Stimulated activated CD8-positive, alpha-beta memory T cell treated with anti-CD3 and anti-CD28 coated beads, Interleukin-7, amount 100 ng/mL, for 24 hours (primary cell): ENCODE measurements around the gene BRD4.
"Not testable (repeated sequence)": the region's sequence is repeated elsewhere in the genome, so short reads cannot be mapped to it uniquely, and the experiment has no call there.

Source experiments
- DNase-seq: peaks from one replicate; pipeline ENCODE4 v3.0.0-alpha.2; 2020; ENCODE audit warnings: low read depth

The BRD4 gene

GRCh38 chr19:15332311-15332996 is at the start of gene BRD4:
TSS of gene BRD4 (minus strand) at chr19:15332539. CDS start at chr19:15273099, 59,440 bp downstream.
- peak; percentile 45 for DNase-seq

DNA sequence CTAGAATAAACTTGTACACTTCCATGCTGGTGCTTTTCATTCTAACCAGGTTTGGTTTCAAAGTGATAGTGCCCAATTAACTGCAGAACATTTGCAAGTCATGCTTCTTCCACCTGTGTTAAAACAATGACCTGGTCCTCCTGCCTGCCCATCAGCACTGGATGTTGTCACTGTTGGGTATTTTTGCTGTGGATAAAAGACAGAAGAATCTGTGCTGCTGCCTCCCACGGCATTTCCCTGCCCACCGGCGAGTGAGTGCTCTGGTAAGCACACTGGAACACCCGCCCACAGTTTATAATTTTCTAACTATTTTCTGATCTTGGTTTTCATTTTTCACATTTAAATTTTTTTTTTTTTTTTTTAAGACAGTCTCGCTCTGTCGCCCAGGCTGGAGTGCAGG is 49.5 kb upstream of the BRD4 start:
- DNase-seq = no peak

GRCh38 chr19:15381429-15381828 is 49.1 kb upstream of the BRD4 start:
- no peak for DNase-seq

GRCh38 chr19:15379999-15380647 is 47.8 kb upstream of the BRD4 start:
- no peak for DNase-seq

DNA sequence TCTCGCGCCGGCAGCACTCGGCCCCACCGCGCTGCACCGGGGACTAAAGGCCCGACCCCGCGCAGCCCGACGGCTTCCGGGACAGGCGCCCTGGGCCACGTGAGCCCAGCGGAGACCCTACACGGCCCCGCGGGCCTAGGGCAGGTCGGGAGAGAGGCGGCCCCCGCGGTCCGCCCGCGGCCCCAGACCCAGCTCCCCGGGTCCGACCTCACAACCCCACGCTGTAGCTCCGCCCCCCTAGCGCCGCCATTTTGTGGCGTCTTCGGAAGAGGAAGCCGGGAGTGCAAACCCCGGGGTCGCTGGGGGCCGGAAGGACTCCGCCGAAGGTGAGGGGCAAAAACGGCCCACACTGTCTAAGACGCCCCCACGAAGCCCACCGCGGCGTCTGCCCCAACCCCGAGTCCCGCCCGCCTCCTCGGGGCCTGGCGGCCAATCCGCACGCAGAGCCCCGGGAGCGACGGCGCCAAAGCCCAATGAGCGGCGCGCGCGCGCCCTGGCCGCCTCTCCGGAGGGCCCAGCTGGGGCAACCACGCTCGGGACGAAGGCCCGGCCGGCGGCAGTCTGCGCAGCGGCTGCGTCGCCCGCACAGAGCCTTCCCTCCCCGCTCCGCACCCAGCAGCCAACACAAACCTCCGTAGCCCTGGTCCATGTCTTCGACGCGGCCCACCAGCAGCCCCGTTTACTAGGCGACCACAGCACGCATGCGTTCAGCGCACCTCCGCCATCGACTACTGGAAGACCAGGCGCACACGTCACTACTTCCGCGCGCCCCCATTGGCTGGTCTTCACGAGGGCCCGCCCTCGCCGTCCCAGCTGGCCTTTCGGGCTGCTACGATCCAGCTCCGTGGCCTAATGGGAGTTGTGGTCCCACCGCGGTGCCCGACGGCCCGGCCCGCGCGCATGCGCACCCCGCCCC is 47.0 kb upstream of the BRD4 start, which contains the start of gene AKAP8:
AKAP8 (minus strand) TSS at position 705 of the 916 bp plus-strand sequence; CDS start at position 649, 56 bp downstream.
- peak; percentile 93 for DNase-seq

GRCh38 chr19:15378534-15379082 is 46.3 kb upstream of the BRD4 start:
- DNase-seq = peak; percentile 9

- DNase-seq = no peak
These were observed 42.6 kb upstream of the BRD4 start for GRCh38 chr19:15374796-15375440.

DNA sequence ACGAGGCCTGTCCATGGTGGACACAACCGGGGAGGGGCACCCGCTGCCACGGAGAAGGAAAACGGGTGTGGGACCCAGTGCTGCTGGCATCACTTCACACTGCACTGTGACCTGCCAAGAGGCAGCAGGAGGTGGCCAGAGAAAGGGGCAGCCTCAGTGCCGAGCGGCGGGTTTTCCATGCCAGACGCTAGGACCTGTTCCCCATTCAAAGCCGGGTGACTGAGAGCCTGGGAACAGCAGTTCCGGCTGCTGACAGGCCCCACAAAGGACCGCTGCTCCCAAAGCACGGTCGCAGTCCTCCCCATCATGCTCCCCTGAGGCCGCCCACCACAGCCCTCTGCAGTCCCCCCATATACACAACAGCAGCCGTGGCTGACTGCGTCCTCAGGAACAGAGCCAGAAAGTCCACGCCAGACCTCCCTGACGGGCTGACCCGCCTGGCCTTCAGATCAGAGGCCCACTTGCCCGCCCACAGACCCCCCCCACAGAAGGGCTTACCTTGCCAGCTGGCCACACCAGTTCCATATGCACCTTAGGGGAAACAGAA is 41.8 kb upstream of the BRD4 start:
- no peak for DNase-seq

- no peak for DNase-seq
These were observed 41.3 kb upstream of the BRD4 start for GRCh38 chr19:15373644-15374043.

- no peak for DNase-seq
These were observed 40.6 kb upstream of the BRD4 start for GRCh38 chr19:15372891-15373301.

DNA sequence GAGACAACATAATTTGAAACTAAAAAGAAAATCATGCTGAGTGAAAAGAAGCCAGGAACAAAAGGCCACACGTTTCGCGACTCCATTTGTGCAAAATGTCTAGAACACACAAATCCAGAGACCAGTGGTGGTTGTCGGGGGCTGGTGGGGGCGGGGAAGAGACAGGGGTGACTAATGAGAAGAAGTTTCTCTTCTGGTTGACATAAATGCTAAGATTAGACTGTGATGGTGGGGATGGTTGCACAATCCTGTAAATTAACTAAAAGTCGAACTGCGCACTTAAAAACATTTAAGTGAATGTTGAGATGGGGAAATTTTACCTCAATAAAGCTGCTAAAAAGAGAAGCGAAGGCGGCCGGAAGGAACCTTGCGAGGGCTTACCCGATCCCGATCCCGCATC is 40.1 kb upstream of the BRD4 start:
- no peak for DNase-seq

DNA sequence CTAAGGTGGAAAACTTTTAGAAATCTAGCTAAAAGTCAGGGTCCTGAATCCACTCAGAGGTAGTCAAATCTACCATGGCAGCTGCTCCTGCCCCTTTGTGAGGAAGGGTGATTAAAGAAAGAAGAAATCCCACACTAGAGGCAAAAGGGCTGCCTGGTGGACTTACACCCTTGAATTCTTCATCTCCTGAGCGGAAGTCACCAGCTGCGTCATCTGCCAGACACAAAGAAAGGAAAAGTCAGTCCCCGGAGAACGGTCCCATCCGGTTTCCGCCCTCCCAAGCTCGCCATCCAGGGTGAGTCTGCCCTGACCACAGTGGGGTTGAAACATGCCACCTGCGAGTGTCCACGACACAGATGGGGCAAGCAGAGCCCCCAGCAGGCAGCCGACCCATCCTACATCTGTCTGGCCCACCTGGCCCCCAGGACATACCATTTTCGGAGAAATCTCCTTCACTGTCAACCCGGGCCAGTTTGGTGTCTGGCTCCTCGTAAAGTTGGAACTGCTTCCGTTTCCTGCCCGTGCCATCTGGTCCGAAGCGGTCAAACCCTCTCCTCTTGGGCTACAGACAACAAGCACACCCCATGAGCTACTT is 39.5 kb upstream of the BRD4 start:
- DNase-seq = no peak

DNA sequence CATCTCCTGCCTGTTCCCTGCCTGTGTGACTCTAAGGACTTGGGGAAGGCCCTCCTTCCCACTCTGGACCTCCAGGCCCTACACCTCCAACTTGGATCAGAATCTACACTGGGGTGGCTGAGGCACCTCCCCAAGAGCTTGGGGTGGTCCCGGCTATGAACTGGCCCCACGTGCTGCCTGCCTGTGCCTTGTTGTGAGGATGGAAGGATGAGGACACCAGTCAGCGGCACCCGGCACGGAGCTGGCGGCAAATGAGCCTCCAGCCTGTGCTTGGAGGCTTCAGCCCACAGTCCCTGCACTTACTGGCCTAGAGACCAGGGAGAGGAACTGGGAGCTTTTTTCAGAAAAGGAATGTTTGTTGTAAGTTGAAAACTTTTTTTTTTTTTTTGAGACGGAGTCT is 38.8 kb upstream of the BRD4 start:
- DNase-seq = no peak

- DNase-seq = no peak
These were observed 37.2 kb upstream of the BRD4 start for GRCh38 chr19:15369594-15369891.

DNA sequence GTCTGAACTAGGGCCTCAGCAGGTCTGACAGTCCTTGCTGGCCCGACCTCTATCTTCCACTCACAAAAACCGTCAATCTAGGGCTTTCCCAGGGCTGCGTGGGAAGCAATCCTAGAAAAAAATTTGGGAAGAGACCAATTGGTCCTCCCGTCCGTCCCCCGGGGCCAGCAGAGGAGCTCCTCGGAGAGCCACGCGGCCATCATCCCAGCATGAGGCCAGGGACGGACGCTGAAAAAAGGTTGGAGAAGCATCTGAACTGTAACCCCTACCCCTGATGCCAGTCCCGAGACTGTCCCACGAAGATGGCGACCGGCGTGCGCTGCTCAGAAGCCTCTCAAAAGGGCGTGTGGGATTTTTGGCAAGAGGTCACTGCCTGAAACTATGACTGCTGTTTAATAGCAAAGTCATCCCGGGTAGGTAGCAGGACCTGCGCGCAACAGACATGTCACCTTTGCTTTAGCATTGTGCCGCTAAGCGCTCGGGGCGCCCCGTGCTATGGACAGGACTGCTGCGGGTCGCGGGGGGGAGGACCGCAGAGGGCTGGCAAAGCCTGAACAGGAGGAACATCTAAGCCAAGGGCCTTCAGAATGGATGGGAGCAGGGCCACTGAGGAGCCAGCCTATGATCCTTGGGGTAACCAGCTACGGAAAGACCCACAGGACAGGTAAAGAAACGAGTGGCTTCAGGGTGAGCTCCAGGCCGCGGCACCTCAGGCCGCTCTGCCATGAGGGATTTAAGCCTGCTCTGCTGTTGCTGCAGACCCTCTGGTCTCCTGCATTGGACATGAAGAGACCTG is 36.7 kb upstream of the BRD4 start:
- DNase-seq = no peak

DNA sequence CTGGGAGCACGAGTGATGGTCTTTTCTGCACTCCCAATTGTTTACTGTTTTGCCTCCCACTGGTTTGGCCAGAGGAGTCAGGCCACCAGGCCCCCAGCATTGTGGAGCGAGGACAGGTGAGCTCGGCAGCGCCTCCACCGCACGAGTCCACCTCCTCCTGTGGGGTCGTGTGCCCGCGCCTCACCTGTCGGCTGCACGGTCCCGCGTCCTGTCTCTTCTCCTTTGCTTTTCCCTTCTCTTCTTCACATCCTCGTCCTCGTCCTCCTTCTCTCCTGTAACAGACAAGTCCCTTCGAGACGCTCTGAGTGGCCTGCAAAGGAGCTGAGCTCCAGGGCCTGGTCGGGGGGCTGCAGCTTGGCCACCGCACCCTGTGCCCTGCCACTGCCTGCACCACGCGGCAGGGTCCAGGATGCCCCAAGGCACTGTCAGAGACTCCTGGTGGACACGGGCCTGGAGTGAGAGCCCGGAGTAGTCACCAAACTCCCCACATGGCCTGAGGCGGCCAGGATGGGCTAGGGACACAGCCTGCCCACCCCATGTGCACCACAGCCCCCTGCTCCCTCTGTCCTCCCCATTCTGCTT is 35.8 kb upstream of the BRD4 start:
- DNase-seq = no peak

DNA sequence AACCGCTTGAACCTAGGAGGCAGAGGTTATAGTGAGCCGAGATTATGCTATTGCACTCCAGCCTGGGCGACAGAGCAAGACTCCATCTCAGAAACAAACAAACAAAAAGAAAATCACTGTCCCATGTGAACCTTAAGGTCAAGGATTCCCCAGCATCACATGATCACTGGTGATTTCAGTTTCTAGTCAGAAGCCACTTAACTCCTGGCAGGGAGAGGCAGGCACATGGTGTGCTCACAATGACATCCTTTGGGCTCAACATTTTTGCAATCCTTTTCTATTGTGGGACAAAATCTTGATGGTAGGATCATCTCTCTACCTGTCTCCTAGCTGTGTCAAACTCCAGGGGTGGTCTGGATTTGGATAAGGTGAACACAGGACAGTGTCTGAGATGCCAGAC is 35.1 kb upstream of the BRD4 start:
- no peak for DNase-seq

GRCh38 chr19:15365264-15365663 is 32.9 kb upstream of the BRD4 start:
- DNase-seq = no peak

DNA sequence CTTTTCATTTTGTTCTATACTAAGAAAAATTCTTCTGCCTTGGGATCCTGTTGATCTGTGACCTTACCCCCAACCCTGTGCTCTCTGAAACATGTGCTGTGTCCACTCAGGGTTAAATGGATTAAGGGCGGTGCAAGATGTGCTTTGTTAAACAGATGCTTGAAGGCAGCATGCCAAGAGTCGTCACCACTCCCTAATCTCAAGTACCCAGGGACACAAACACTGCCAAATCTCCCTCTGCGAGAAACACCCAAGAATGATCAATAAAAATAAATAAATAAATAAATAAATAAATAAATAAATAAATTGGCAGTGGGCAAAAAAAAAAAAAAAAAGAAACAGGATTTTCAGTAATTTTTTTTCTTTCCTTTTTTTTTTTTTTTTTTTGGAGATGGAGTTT is 31.5 kb upstream of the BRD4 start:
- DNase-seq = not testable (repeated sequence)

DNA sequence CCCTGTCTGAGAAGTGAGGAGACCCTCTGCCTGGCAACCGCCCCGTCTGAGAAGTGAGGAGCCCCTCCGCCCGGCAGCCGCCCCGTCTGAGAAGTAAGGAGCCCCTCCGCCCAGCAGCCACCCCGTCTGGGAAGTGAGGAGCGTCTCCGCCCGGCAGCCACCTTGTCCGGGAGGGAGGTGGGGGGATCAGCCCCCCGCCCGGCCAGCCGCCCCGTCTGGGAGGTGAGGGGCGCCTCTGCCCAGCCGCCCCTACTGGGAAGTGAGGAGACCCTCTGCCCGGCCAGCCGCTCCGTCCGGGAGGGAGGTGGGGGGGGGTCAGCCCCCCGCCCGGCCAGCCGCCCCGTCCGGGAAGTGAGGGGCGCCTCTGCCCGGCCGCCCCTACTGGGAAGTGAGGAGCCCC is 30.7 kb upstream of the BRD4 start:
- not testable (repeated sequence) for DNase-seq
